Activated CD4-positive, alpha-beta T cell treated with anti-CD3 and anti-CD28 coated beads for 1 hour (primary cell): ENCODE data around the gene TBX2.

Experiments
- DNase-seq: peaks from one replicate; pipeline ENCODE4 v3.0.0-alpha.2; 2020

Gene TBX2

GRCh38 chr17:61456061-61456681, 56.5 kb downstream of the TBX2 start:
- DNase-seq = no peak

DNA sequence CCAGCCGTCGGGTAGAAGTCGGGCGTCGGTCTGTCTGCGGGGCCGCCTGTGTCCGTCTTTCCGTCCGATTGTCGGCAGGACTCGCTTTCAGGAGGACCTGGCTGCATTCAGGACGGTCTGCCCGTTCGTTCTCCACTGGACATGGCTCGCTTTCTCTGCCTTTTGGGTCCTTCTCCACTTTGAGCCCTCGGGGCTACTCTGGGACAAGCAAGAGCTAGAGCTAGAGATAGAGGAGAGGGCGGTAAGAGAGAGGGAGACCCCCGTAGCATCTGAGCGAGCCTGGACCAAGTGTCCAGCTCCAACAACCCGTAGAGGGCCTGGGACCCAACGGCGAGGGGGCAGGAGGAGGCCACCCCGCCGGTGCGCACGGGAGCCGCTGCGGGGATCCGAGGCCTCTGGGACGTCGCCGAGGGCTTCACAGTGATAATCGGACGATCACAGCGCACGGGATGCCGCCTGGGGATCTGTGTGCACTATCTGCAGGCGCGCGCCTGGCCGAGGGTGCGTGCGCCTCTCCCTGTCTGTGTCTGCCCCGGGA, 57.1 kb downstream of the TBX2 start:
- DNase-seq = no peak

GRCh38 chr17:61457226-61457983, 57.8 kb downstream of the TBX2 start:
- no peak for DNase-seq

DNA sequence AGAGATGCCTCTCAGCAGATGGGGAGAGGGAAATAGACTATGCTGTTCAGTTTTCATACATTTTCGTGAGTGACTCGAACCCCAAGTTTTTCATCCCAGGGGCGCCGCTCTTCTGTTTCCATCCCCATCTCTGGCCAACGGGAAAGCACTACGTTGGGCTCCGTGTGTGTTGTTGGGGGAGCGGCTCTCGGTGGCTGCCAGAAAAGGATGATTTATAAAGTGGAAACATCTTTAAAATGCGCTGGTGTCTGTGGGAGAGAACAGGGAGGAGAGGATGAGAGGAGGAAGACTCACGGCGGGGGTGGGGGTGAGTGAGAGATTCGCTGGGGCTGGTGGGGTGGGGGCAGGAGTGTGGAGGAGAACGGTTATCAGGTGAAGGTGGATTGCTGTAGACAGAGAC, 58.4 kb downstream of the TBX2 start:
- no peak for DNase-seq

DNA sequence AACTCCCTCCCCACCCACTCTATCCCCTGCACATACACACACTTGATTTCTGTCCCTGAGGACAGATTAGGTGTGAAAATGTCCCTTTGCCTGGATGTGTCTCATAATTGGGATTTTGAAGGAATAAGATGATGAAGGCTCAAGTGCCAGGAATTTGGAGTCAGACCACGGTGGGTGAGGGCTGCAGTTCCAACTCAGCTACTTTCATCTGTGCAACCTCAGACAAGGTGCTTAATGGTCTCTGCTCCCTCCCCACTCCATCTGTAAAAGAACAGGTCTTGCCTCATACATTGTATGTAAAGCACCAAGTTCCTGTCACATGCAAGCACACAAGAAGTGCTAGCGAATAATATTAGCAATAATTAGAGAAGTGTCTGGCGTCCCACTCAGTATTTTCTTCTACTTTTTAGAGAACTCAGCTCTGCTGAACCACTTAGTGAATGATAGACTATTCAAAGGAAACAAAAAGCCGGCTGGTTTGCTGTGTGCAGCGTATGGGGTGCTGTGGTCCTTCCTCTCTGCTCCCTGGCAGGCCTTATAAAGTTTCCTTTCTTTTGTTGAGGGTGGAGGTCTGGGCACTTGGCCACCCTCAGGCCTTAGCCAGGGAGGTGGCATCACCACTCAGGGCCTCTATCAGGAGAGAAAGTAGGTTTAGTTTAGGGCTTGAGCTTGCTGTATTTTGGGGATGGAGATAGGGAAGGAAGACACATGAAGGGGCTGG, 58.9 kb downstream of the TBX2 start:
- DNase-seq = no peak
